ENCODE results near the gene PSMD14. TPM values are rescaled to one million over a fixed set of nuclear protein-coding genes. Genes with fewer than 3 reads are reported as not detected.

PSMD14 gene
- total RNA-seq, 1 experiment from 2014 or later: 83.7 TPM

- no peak overlapping the region for H4K8ac ChIP-seq (replicated peaks; ENCODE audit: insufficient read length, low read depth, low read length)
- H2AFZ ChIP-seq (ENCODE audit: low read length): no peak overlapping the region
- TF ChIP-seq CTCF (conservative IDR thresholded peaks at IDR 0.05): no peak
- DNase-seq: no peak
- H3T11ph ChIP-seq (ENCODE audit: low read length): no peak overlapping the region
- no peak overlapping the region for H3K4me2 ChIP-seq (ENCODE audit: insufficient read depth, insufficient read length, low read length)
- H3K4ac ChIP-seq (ENCODE audit: low read depth, low read length): no peak overlapping the region
- H3K9ac ChIP-seq (ENCODE audit: extremely low read depth, insufficient read length, low read length): no peak overlapping the region
- peaks cover 8% of the 10 kb centered on the region; the same call in 1 of the 2 replicates for H3K79me2 ChIP-seq (ENCODE audit: insufficient read depth, low read length)
- no peak overlapping the region for H2BK20ac ChIP-seq (ENCODE audit: low read depth, low read length, poor library complexity, severe bottlenecking)
- no CpG with 5 or more reads among the region's 2 CpGs for WGBS (ENCODE audit: extremely low coverage, insufficient read length, low lambda C conversion rate)
- no peak overlapping the region for H3K14ac ChIP-seq (ENCODE audit: insufficient read depth, low read length)
- no peak overlapping the region for H2BK120ac ChIP-seq (ENCODE audit: low read depth, low read length, poor library complexity, severe bottlenecking)
- no peak overlapping the region for H3K56ac ChIP-seq (ENCODE audit: insufficient read length, low read depth, low read length)
- no peak overlapping the region for H2BK5ac ChIP-seq (ENCODE audit: insufficient read length, low read length)
- no peak overlapping the region for H2AK5ac ChIP-seq (ENCODE audit: insufficient read length, low read length)
- H3K9me3 ChIP-seq (ENCODE audit: control insufficient read depth, low read depth, low read length): no peaks in the 10 kb centered on the region
- H3K27me3 ChIP-seq (ENCODE audit: insufficient read depth, low read length): no peaks in the 10 kb centered on the region
- H4K5ac ChIP-seq (ENCODE audit: insufficient read length, low read depth, low read length): no peak overlapping the region
- no peaks in the 10 kb centered on the region for H3K23me2 ChIP-seq (ENCODE audit: insufficient read length, low read depth, low read length, poor library complexity, severe bottlenecking)
- H3K18ac ChIP-seq (ENCODE audit: insufficient read length, low read depth, low read length): no peak overlapping the region
- H3K27ac ChIP-seq (ENCODE audit: insufficient read length, low read depth, low read length): no peak overlapping the region
- H4K91ac ChIP-seq (ENCODE audit: insufficient read length, low read depth, low read length): no peak overlapping the region
- Mint-ChIP-seq H3K4me3 (no peak overlapping the region), H3K27ac (no peak overlapping the region), H3K4me1 (no peaks in the 10 kb centered on the region), H3K36me3 (ENCODE audit: insufficient read depth in 1 of 3, low read depth in 3 of 3) (peaks cover 9 to 15% (median 14%) of the 10 kb centered on the region in 3 experiments; a peak in 5 of 7 replicates), H3K27me3 (ENCODE audit: low read depth) (no peaks in the 10 kb centered on the region), H3K9me3 (no peaks in the 10 kb centered on the region)
- H3K4me1 ChIP-seq (ENCODE audit: insufficient read depth, low read length): no peaks in the 10 kb centered on the region
- H4K20me1 ChIP-seq (ENCODE audit: control insufficient read depth, insufficient read depth, insufficient read length): no peaks in the 10 kb centered on the region
- H2BK12ac ChIP-seq (ENCODE audit: insufficient read length, low read depth, low read length): no peak overlapping the region
- no peak overlapping the region for H2BK15ac ChIP-seq (ENCODE audit: low read depth, low read length)
- no peak overlapping the region for H3K23ac ChIP-seq (ENCODE audit: insufficient read length, low read depth, low read length)
- H3K79me1 ChIP-seq (ENCODE audit: insufficient read depth, low read depth, low read length, poor library complexity, severe bottlenecking): peaks cover 4% of the 10 kb centered on the region
Observed at GRCh38 chr2:161335626-161336025, 27.4 kb downstream of the PSMD14 start.
